Panc1 (cell line): ENCODE data around the gene HGD. TPM values are rescaled to one million over a fixed set of nuclear protein-coding genes. Genes with fewer than 3 reads are reported as not detected.

Experiments
- ATAC-seq: fragments of 200-7000 bp; cut with Tn5 transposase; 2 replicates; pipeline ENCODE4 v1.9.1; 2020; ENCODE audit warnings: mild to moderate bottlenecking, moderate library complexity
- BruUV-seq: library from RNA; stranded (reverse); fragments of 400-500 nt; replicated peaks from 2 replicates; lab custom pipeline; 2021; lab: Mats Ljungman, UMichigan
- CTCF ChIA-PET: fragments of 300-600 bp; sonication (Branson Sonifier 250); formaldehyde crosslinking; loops from one replicate; lab custom pipeline; 2022; ENCODE audit warnings: antibody characterized with exemption; lab: Charles Lee
- POLR2A ChIA-PET: fragments of 300-600 bp; sonication (Branson Sonifier 250); formaldehyde crosslinking; loops from one replicate; lab custom pipeline; 2022; ENCODE audit warnings: antibody characterized with exemption; lab: Charles Lee
- DNase-seq: peaks from one replicate; pipeline ENCODE4 v3.0.0-alpha.2; 2010; ENCODE audit warnings: low read depth, low spot score
- H3K27ac ChIP-seq: 2 replicates; pipeline ENCODE4 v1.5.1; 2011; ENCODE audit warnings: mild to moderate bottlenecking, low read length, inconsistent platforms
- H3K27me3 ChIP-seq: fragments of 200-500 bp; sonication (Bioruptor generic); 2 replicates; pipeline ENCODE4 v1.6.0; 2014; ENCODE audit warnings: low read length, inconsistent platforms; ENCODE audit not compliant: control insufficient read depth, insufficient read depth
- H3K36me3 ChIP-seq: fragments of 200-500 bp; sonication (Bioruptor generic); 2 replicates; pipeline ENCODE4 v1.5.1; 2014; ENCODE audit warnings: inconsistent platforms, mild to moderate bottlenecking, low read length, moderate library complexity; ENCODE audit not compliant: control insufficient read depth, insufficient read depth
- H3K4me1 ChIP-seq: 2 replicates; pipeline ENCODE4 v1.5.1; 2011; ENCODE audit warnings: inconsistent platforms, mild to moderate bottlenecking, low read length, moderate library complexity; ENCODE audit not compliant: control insufficient read depth, insufficient read depth
- H3K4me3 ChIP-seq, 2 experiments: 2 replicates each; pipeline ENCODE4 v1.5.1; 2011 to 2012; ENCODE audit warnings: low read depth in 2 of 2, low read length in 2 of 2, mild to moderate bottlenecking in 2 of 2, inconsistent platforms in 1 of 2, moderate library complexity in 1 of 2
- H3K9me3 ChIP-seq: fragments of 200-500 bp; sonication (Bioruptor generic); 2 replicates; pipeline ENCODE4 v1.5.1; 2014; ENCODE audit warnings: low read depth, mild to moderate bottlenecking, inconsistent platforms, low read length, moderate library complexity; ENCODE audit not compliant: control insufficient read depth, insufficient read depth
- CTCF ChIP-seq: fragments of 450-650 bp; IDR thresholded peaks from 2 replicates; pipeline ENCODE4 v1.5.1; 2017; ENCODE audit warnings: mild to moderate bottlenecking
- POLR2AphosphoS5 ChIP-seq: IDR thresholded peaks from 2 replicates; pipeline ENCODE4 v1.6.1; 2012; ENCODE audit warnings: mild to moderate bottlenecking, low read depth, low read length, moderate library complexity
- SIN3A ChIP-seq: IDR thresholded peaks from 2 replicates; pipeline ENCODE4 v1.6.1; 2012; ENCODE audit warnings: low read depth, mild to moderate bottlenecking, low read length, moderate library complexity, borderline replicate concordance; ENCODE audit not compliant: insufficient read depth
- TCF7L2 ChIP-seq: IDR thresholded peaks from 2 replicates; pipeline ENCODE4 v1.6.1; 2011; ENCODE audit warnings: mild to moderate bottlenecking, low read depth, low read length, inconsistent platforms
- in situ Hi-C: cut with HindIII; loops from 2 replicates; pipeline ENCODE4 v1.10.0; 2016; ENCODE audit warnings: low sequenced_read_pairs, low pct_unique_long_range_greater_than_20kb
- intact Hi-C: fragments of 100-400 bp; cut with micrococcal nuclease; formaldehyde crosslinking; loops from one replicate; pipeline ENCODE4 v1.10.0; 2022; ENCODE audit not compliant: unreplicated experiment
- total RNA-seq: library from RNA; stranded (reverse); gene quantifications from one replicate; pipeline ENCODE4 v1.2.1, GENCODE V29; 2021; ENCODE audit not compliant: unreplicated experiment
- TF ChIP-seq, protein P1 (sequence below), 2 experiments: IDR thresholded peaks; 2 replicates each; pipeline ENCODE4 v1.6.1; 2011 to 2012; ENCODE audit warnings: low read depth in 2 of 2, control low read depth in 1 of 2, low read length in 1 of 2, mild to moderate bottlenecking in 1 of 2, moderate library complexity in 1 of 2; ENCODE audit not compliant: insufficient read depth in 1 of 2

The HGD gene
- total RNA-seq, 1 experiment from 2014 or later: 0.59 TPM

GRCh38 chr3:120699333-120699732 is 17.3 kb upstream of the HGD start:
- H3K4me3 ChIP-seq: no peak overlapping the region
- ChIA-PET POLR2A (interaction anchor here (0.6 kb wide), 1 partner anchor 101 kb away, joined by 3 read pairs; no protein-coding TSS in a partner anchor), CTCF (no interaction called here)
- H3K27ac ChIP-seq: no peak overlapping the region
- H3K36me3 ChIP-seq: no peaks in the 10 kb centered on the region
- in situ Hi-C loops (no loop called here), intact Hi-C loops (no loop called here)
- ATAC-seq (no peak), DNase-seq (no peak)
- no peaks in the 10 kb centered on the region for H3K4me1 ChIP-seq
- H3K9me3 ChIP-seq: peaks cover 3% of the 10 kb centered on the region; the same call in 1 of the 2 replicates
- TF ChIP-seq TCF7L2 (no peak), SIN3A (no peak), POLR2AphosphoS5 (no peak), CTCF (no peak)
- TF ChIP-seq, protein P1, sequence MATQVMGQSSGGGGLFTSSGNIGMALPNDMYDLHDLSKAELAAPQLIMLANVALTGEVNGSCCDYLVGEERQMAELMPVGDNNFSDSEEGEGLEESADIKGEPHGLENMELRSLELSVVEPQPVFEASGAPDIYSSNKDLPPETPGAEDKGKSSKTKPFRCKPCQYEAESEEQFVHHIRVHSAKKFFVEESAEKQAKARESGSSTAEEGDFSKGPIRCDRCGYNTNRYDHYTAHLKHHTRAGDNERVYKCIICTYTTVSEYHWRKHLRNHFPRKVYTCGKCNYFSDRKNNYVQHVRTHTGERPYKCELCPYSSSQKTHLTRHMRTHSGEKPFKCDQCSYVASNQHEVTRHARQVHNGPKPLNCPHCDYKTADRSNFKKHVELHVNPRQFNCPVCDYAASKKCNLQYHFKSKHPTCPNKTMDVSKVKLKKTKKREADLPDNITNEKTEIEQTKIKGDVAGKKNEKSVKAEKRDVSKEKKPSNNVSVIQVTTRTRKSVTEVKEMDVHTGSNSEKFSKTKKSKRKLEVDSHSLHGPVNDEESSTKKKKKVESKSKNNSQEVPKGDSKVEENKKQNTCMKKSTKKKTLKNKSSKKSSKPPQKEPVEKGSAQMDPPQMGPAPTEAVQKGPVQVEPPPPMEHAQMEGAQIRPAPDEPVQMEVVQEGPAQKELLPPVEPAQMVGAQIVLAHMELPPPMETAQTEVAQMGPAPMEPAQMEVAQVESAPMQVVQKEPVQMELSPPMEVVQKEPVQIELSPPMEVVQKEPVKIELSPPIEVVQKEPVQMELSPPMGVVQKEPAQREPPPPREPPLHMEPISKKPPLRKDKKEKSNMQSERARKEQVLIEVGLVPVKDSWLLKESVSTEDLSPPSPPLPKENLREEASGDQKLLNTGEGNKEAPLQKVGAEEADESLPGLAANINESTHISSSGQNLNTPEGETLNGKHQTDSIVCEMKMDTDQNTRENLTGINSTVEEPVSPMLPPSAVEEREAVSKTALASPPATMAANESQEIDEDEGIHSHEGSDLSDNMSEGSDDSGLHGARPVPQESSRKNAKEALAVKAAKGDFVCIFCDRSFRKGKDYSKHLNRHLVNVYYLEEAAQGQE (IDR thresholded peaks at IDR 0.05; ENCODE audit: insufficient read depth in 1 of 2, low read depth in 2 of 2, low read length in 1 of 2): no peak
- H3K27me3 ChIP-seq: no peaks in the 10 kb centered on the region
- BruUV-seq: no TSS peak

DNA sequence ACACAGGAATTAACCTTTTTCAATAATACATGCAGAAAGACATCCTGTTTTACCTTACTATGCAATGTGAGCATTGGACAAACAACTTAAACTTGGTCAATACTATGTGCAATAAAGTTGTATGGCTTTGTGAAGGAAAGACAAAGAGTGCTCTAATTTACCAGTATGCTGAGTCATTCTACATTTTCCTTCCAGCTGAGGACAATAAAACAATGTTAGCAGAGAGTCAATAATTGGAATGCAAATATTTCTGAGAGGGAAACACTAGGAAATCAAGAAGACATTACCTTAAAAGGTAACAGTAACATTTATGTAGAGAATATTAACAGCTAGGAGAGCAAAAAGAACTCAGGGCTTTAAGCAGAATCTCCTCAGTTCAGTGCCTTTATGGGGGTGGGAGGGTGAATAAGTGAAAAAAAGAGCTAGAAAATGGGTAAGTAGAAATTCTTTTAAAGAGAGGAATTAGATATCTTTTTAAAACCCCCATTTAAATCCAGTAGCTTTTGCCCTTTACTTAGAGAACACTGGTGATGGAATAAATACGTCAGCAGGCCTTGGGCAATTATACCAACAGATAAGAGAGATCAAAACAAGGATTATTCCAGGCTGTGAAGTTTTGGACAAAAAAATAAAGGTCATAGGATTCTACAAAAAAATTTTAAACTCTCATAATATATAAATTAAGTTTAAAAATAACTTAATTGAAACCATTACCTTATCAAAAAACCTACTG is 11.6 kb upstream of the HGD start:
- intact Hi-C loops: no loop called here

More for the DNA sequence above, 11.6 kb upstream of the HGD start:
- Histone ChIP-seq H3K27ac (no peak overlapping the region; the same call in 1 of the 2 replicates), H3K27me3 (no peaks in the 10 kb centered on the region), H3K9me3 (no peaks in the 10 kb centered on the region), H3K4me3 (no peak overlapping the region), H3K36me3 (no peaks in the 10 kb centered on the region), H3K4me1 (peaks cover 5% of the 10 kb centered on the region; the same call in 1 of the 2 replicates)
- no TSS peak for BruUV-seq
- in situ Hi-C loops: no loop called here
- ATAC-seq: no peak
- ChIA-PET CTCF (no interaction called here), POLR2A (no interaction called here)
- no peak for DNase-seq
- TF ChIP-seq SIN3A: no peak
- TF ChIP-seq CTCF: no peak
- no peak for TF ChIP-seq POLR2AphosphoS5
- TF ChIP-seq TCF7L2: no peak
- TF ChIP-seq, protein P1 (IDR thresholded peaks at IDR 0.05; ENCODE audit: insufficient read depth in 1 of 2, low read depth in 2 of 2, low read length in 1 of 2): no peak
